ENCODE results near the gene PRMT3. TPM values are rescaled to one million over a fixed set of nuclear protein-coding genes. Genes with fewer than 3 reads are reported as not detected.

Gene PRMT3
- total RNA-seq, result 10 to 100 TPM; 11.4 to 23.4 (median 16.1) TPM
- polyA plus RNA-seq, result 10 to 100 TPM in 2 of 3 donors, 1 to 10 TPM in 1; 7.6 to 21.9 (median 10.0) TPM
- long read RNA-seq, donor 1, full-length matches to known transcripts, result 13 of 13 reads
- long read RNA-seq, donor 1, partial matches to known transcripts, result 0 of 13 reads
- long read RNA-seq, donor 1, other reads (novel, unspliced or antisense), result 0 of 13 reads
- long read RNA-seq, donor 2, full-length matches to known transcripts, result 8 of 8 reads
- long read RNA-seq, donor 2, partial matches to known transcripts, result 0 of 8 reads
- long read RNA-seq, donor 2, other reads (novel, unspliced or antisense), result 0 of 8 reads
- long read RNA-seq, donor 3, result 0 reads
- long read RNA-seq, donor 4, transcript PRMT3-202 (16 exons, 2,653 nt), result major isoform, 9 of 14 reads
- long read RNA-seq, donor 4, partial matches to known transcripts, result 3 of 14 reads
- long read RNA-seq, donor 4, other reads (novel, unspliced or antisense), result 2 of 14 reads
- long read RNA-seq, donor 5, transcript PRMT3-202 (16 exons, 2,653 nt), result major isoform, 25 of 30 reads
- long read RNA-seq, donor 5, partial matches to known transcripts, result 0 of 30 reads
- long read RNA-seq, donor 5, other reads (novel, unspliced or antisense), result 4 of 30 reads
- long read RNA-seq, donor 6, transcript PRMT3-202 (16 exons, 2,653 nt), result major isoform, 5 of 6 reads
- long read RNA-seq, donor 6, partial matches to known transcripts, result 0 of 6 reads
- long read RNA-seq, donor 6, other reads (novel, unspliced or antisense), result 1 of 6 reads
- long read RNA-seq, donor 7, full-length matches to known transcripts, result 5 of 5 reads
- long read RNA-seq, donor 7, partial matches to known transcripts, result 0 of 5 reads
- long read RNA-seq, donor 7, other reads (novel, unspliced or antisense), result 0 of 5 reads
- long read RNA-seq, donor 8, full-length matches to known transcripts, result 9 of 9 reads
- long read RNA-seq, donor 8, partial matches to known transcripts, result 0 of 9 reads
- long read RNA-seq, donor 8, other reads (novel, unspliced or antisense), result 0 of 9 reads
- long read RNA-seq, donor 9, full-length matches to known transcripts, result 5 of 5 reads
- long read RNA-seq, donor 9, partial matches to known transcripts, result 0 of 5 reads
- long read RNA-seq, donor 9, other reads (novel, unspliced or antisense), result 0 of 5 reads
- long read RNA-seq, donor 10, full-length matches to known transcripts, result 3 of 3 reads
- long read RNA-seq, donor 10, partial matches to known transcripts, result 0 of 3 reads
- long read RNA-seq, donor 10, other reads (novel, unspliced or antisense), result 0 of 3 reads

GRCh38 chr11:20387261-20388095 is at the start of gene PRMT3:
TSS of gene PRMT3 (plus strand) at chr11:20387716. CDS start at chr11:20387747, 31 bp downstream.
- Histone ChIP-seq H3K4me3 (peak within 1 kb of the TSS; percentile 36 to 90 (median 74)), H3K36me3 (replicated peaks in 1 of 2) (peaks cover 0 to 14% of the 10 kb centered on the region in 2 donors), H3K27ac (peak within 1 kb of the TSS in 4 of 5 donors; percentile 78 to 95 (median 88)), H3K9me3 (replicated peaks in 1 of 3) (no peaks in the 10 kb centered on the region), H3K27me3 (no peaks in the 10 kb centered on the region), H3K4me1 (replicated peaks in 1 of 2) (peaks cover 8 to 11% of the 10 kb centered on the region in 2 donors)
- WGBS, 4 donors, result 0 to 1% (median 0%) methylated on average over 19 to 96 of the region's 96 CpGs; no CpG with 5 or more reads in 1 of the 4 donors
- TF ChIP-seq POLR2A (IDR thresholded peaks at IDR 0.05) (peak; percentile 78 to 80), CTCF (IDR thresholded peaks at IDR 0.05) (peak in 5 of 6 experiments; percentile 91 to 100 (median 99))
- DNase-seq, result peak; percentile 93 to 97 (median 96)
- intact Hi-C loops (cut with DNase I), result loop anchor here in 1 of 2 donors (10.0 kb wide), 1 partner anchor 57 kb away; no protein-coding TSS in a partner anchor

GRCh38 chr11:20342347-20343141 is 45.0 kb upstream of the PRMT3 start:
- TF ChIP-seq CTCF (IDR thresholded peaks at IDR 0.05), result no peak
- no peak for TF ChIP-seq POLR2A (IDR thresholded peaks at IDR 0.05)
- intact Hi-C loops (cut with DNase I), result no loop called here
- Histone ChIP-seq H3K27ac (no peak overlapping the region), H3K4me1 (replicated peaks in 1 of 2) (no peaks in the 10 kb centered on the region), H3K36me3 (replicated peaks in 1 of 2) (no peaks in the 10 kb centered on the region), H3K27me3 (peaks cover 25% of the 10 kb centered on the region), H3K9me3 (replicated peaks in 1 of 3) (no peaks in the 10 kb centered on the region), H3K4me3 (no peak overlapping the region)
- 29 to 81% (median 40%) methylated on average over 4 to 26 of the region's 26 CpGs for WGBS, 4 donors
- no peak for DNase-seq

GRCh38 chr11:20351136-20351535 is 36.4 kb upstream of the PRMT3 start:
- 73 to 78% (median 76%) methylated on average over 7 of the region's 7 CpGs for WGBS, 4 donors
- no peaks in the 10 kb centered on the region for H3K36me3 ChIP-seq (replicated peaks in 1 of 2)
- H3K27me3 ChIP-seq, result no peaks in the 10 kb centered on the region
- TF ChIP-seq CTCF (IDR thresholded peaks at IDR 0.05), result no peak
- no peaks in the 10 kb centered on the region for H3K4me1 ChIP-seq (replicated peaks in 1 of 2)
- DNase-seq, result no peak
- intact Hi-C loops (cut with DNase I), result loop anchor here (5.0 to 10.0 kb wide), 3 partner anchors 216 to 396 kb away; no protein-coding TSS in a partner anchor
- no peak overlapping the region for H3K4me3 ChIP-seq
- H3K9me3 ChIP-seq (replicated peaks in 1 of 3), result no peaks in the 10 kb centered on the region
- H3K27ac ChIP-seq, result no peak overlapping the region

All from adrenal gland (tissue), 19 donors.